Panc1 (cell line): Measurements from ENCODE around the gene SLC25A36.

Experiments
- CTCF ChIP-seq: fragments of 450-650 bp; IDR thresholded peaks from 2 replicates; pipeline ENCODE4 v1.5.1; 2017; ENCODE audit warnings: mild to moderate bottlenecking
- POLR2AphosphoS5 ChIP-seq: IDR thresholded peaks from 2 replicates; pipeline ENCODE4 v1.6.1; 2012; ENCODE audit warnings: mild to moderate bottlenecking, low read depth, low read length, moderate library complexity
- REST ChIP-seq, 2 experiments: IDR thresholded peaks; 2 replicates each; pipeline ENCODE4 v1.6.1; 2011 to 2012; ENCODE audit warnings: low read depth in 2 of 2, control low read depth in 1 of 2, low read length in 1 of 2, mild to moderate bottlenecking in 1 of 2, moderate library complexity in 1 of 2; ENCODE audit not compliant: insufficient read depth in 1 of 2
- SIN3A ChIP-seq: IDR thresholded peaks from 2 replicates; pipeline ENCODE4 v1.6.1; 2012; ENCODE audit warnings: low read depth, mild to moderate bottlenecking, low read length, moderate library complexity, borderline replicate concordance; ENCODE audit not compliant: insufficient read depth
- TCF7L2 ChIP-seq: IDR thresholded peaks from 2 replicates; pipeline ENCODE4 v1.6.1; 2011; ENCODE audit warnings: mild to moderate bottlenecking, low read depth, low read length, inconsistent platforms

GRCh38 chr3:140924097-140924873 lies 17.4 kb upstream of the SLC25A36 start:
- no peak for TF ChIP-seq CTCF
- no peak for TF ChIP-seq POLR2AphosphoS5
- TF ChIP-seq REST (IDR thresholded peaks at IDR 0.05; ENCODE audit: insufficient read depth in 1 of 2, low read depth in 2 of 2, low read length in 1 of 2) = no peak
- TF ChIP-seq SIN3A = no peak
- no peak for TF ChIP-seq TCF7L2
